ENCODE results near the gene PIF1. TPM values are rescaled to one million over a fixed set of nuclear protein-coding genes. Genes with fewer than 3 reads are reported as not detected.

PIF1 gene
- total RNA-seq, 4 donors from 2014 or later = 0.17 to 0.26 TPM; not detected in 2

GRCh38 chr15:64851503-64851840, 26.0 kb upstream of the PIF1 start:
- Histone ChIP-seq H3K27me3 (no peaks in the 10 kb centered on the region), H3K27ac (no peak overlapping the region), H3K36me3 (no peaks in the 10 kb centered on the region), H3K4me1 (peaks cover 4 to 15% of the 10 kb centered on the region in 2 donors), H3K4me3 (no peak overlapping the region), H3K9me3 (no peaks in the 10 kb centered on the region)
- in situ Hi-C loops (cut with MboI; ENCODE audit: low sequenced_read_pairs in 4 of 4) (no loop called here), intact Hi-C loops (cut with DNase I; ENCODE audit: low total_unique reads) (no loop called here)
- TF ChIP-seq CTCF (IDR thresholded peaks at IDR 0.05 in 4 of 5, conservative IDR thresholded peaks at IDR 0.05 in 1 of 5) (no peak), POLR2A (IDR thresholded peaks at IDR 0.05) (no peak)
- DNase-seq = no peak
- peak in 1 of 2 donors; percentile 40 for ATAC-seq

GRCh38 chr15:64850778-64851502, 25.5 kb upstream of the PIF1 start:
- intact Hi-C loops (cut with DNase I; ENCODE audit: low total_unique reads) = no loop called here
- H3K27ac ChIP-seq = no peak overlapping the region
- H3K4me3 ChIP-seq = no peak overlapping the region
- H3K36me3 ChIP-seq = no peaks in the 10 kb centered on the region
- ATAC-seq (no peak), DNase-seq (no peak)
- H3K27me3 ChIP-seq = no peaks in the 10 kb centered on the region
- in situ Hi-C loops (cut with MboI; ENCODE audit: low sequenced_read_pairs in 4 of 4) = no loop called here
- peaks cover under 1 to 9% of the 10 kb centered on the region in 2 donors for H3K4me1 ChIP-seq
- H3K9me3 ChIP-seq = no peaks in the 10 kb centered on the region
- TF ChIP-seq POLR2A (IDR thresholded peaks at IDR 0.05) = no peak
- no peak for TF ChIP-seq CTCF (IDR thresholded peaks at IDR 0.05 in 4 of 5, conservative IDR thresholded peaks at IDR 0.05 in 1 of 5)

- intact Hi-C loops (cut with DNase I; ENCODE audit: low total_unique reads) = no loop called here
- Histone ChIP-seq H3K27ac (no peak overlapping the region), H3K27me3 (no peaks in the 10 kb centered on the region), H3K9me3 (no peaks in the 10 kb centered on the region), H3K36me3 (no peaks in the 10 kb centered on the region), H3K4me1 (peaks cover 0 to 18% of the 10 kb centered on the region in 2 donors), H3K4me3 (no peak overlapping the region)
- TF ChIP-seq POLR2A (IDR thresholded peaks at IDR 0.05) (no peak), CTCF (IDR thresholded peaks at IDR 0.05 in 4 of 5, conservative IDR thresholded peaks at IDR 0.05 in 1 of 5) (no peak)
- in situ Hi-C loops (cut with MboI; ENCODE audit: low sequenced_read_pairs in 4 of 4) = loop anchor here in 1 of 4 donors (10.0 kb wide), 1 partner anchor 47 kb away; no protein-coding TSS in a partner anchor
- DNase-seq (no peak), ATAC-seq (no peak)
Observed at GRCh38 chr15:64847876-64848716, 22.6 kb upstream of the PIF1 start.

- H3K9me3 ChIP-seq = no peaks in the 10 kb centered on the region
- peaks cover 0 to 18% of the 10 kb centered on the region in 2 donors for H3K4me1 ChIP-seq
- TF ChIP-seq CTCF (IDR thresholded peaks at IDR 0.05 in 4 of 5, conservative IDR thresholded peaks at IDR 0.05 in 1 of 5) = no peak
- no peak for TF ChIP-seq POLR2A (IDR thresholded peaks at IDR 0.05)
- no peaks in the 10 kb centered on the region for H3K27me3 ChIP-seq
- no peak overlapping the region for H3K4me3 ChIP-seq
- no peak overlapping the region for H3K27ac ChIP-seq
- no peaks in the 10 kb centered on the region for H3K36me3 ChIP-seq
- DNase-seq (no peak), ATAC-seq (no peak)
- intact Hi-C loops (cut with DNase I; ENCODE audit: low total_unique reads) = no loop called here
- in situ Hi-C loops (cut with MboI; ENCODE audit: low sequenced_read_pairs in 4 of 4) = loop anchor here in 1 of 4 donors (10.0 kb wide), 1 partner anchor 47 kb away; no protein-coding TSS in a partner anchor
Observed at GRCh38 chr15:64847448-64847847, 22.0 kb upstream of the PIF1 start.
